ENCODE results near the gene PRKAG3. TPM values are rescaled to one million over a fixed set of nuclear protein-coding genes. Genes with fewer than 3 reads are reported as not detected.

Gene PRKAG3
- total RNA-seq, 1 donor from 2014 or later = not detected

DNA sequence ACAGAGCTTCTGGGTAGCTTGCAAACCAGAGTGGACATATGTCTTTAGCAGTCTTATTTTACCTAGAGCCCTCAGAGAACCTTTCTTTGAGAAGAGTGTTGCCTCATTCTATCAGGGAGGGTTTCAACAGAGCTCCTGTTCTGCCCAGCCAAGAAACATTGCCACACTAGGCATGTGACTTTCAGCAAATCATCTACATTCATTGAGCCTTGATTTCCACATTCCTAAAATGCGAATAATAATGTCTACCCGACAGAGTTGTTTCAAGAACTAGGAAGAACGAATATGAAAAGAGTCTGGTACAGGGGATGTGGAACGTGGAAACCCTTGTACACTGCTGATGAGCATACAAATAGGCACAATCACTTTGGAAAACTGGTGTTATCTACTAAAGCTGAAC is 7.8 kb upstream of the PRKAG3 start:
- TF ChIP-seq, protein P1, sequence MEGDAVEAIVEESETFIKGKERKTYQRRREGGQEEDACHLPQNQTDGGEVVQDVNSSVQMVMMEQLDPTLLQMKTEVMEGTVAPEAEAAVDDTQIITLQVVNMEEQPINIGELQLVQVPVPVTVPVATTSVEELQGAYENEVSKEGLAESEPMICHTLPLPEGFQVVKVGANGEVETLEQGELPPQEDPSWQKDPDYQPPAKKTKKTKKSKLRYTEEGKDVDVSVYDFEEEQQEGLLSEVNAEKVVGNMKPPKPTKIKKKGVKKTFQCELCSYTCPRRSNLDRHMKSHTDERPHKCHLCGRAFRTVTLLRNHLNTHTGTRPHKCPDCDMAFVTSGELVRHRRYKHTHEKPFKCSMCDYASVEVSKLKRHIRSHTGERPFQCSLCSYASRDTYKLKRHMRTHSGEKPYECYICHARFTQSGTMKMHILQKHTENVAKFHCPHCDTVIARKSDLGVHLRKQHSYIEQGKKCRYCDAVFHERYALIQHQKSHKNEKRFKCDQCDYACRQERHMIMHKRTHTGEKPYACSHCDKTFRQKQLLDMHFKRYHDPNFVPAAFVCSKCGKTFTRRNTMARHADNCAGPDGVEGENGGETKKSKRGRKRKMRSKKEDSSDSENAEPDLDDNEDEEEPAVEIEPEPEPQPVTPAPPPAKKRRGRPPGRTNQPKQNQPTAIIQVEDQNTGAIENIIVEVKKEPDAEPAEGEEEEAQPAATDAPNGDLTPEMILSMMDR (IDR thresholded peaks at IDR 0.05) = no peak
- Mint-ChIP-seq H3K27ac (no peak overlapping the region), H3K4me1 (no peaks in the 10 kb centered on the region), H3K9me3 (peaks cover 15% of the 10 kb centered on the region), H3K4me3 (no peak overlapping the region), H3K27me3 (peaks cover 39% of the 10 kb centered on the region), H3K36me3 (ENCODE audit: low read depth) (no peaks in the 10 kb centered on the region)
- ATAC-seq (ENCODE audit: low read depth) (no peak), DNase-seq (no peak)
- intact Hi-C loops (cut with micrococcal nuclease) = no loop called here
- ChIA-PET CTCF (no interaction called here), POLR2A (interaction anchor here (0.6 kb wide), 1 partner anchor 41 kb away, joined by 4 read pairs; no protein-coding TSS in a partner anchor)

- CTCF ChIA-PET = no interaction called here
- intact Hi-C loops (cut with micrococcal nuclease) = no loop called here
- ATAC-seq (ENCODE audit: low read depth) (no peak), DNase-seq (no peak)
- POLR2A ChIA-PET = no interaction called here
- Mint-ChIP-seq H3K36me3 (ENCODE audit: low read depth) (no peaks in the 10 kb centered on the region), H3K9me3 (peaks cover 12% of the 10 kb centered on the region), H3K27me3 (peaks cover 43% of the 10 kb centered on the region), H3K27ac (no peak overlapping the region), H3K4me1 (no peaks in the 10 kb centered on the region), H3K4me3 (no peak overlapping the region)
- TF ChIP-seq, protein P1 (IDR thresholded peaks at IDR 0.05) = no peak
Observed at GRCh38 chr2:218837495-218837894, 5.9 kb upstream of the PRKAG3 start.

DNA sequence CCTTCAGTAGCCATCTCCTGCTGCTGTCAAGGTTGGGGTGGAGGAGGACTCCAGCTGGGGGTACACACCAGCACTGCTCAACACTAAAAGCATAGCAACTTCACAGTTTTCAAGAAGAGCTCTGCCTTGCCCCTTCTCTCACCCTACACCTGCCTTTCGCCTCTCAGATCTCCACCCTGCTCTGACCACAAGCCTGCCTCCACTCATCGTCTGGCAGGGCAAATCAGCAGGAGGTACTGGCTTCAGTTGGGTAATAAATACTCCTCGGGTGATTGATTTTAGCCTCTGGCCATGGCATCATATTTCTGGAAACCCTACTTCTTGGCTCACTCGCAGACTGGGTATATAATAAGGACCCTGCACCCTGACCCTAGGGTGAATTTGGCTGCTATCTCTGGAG is 3.1 kb upstream of the PRKAG3 start:
- Mint-ChIP-seq H3K4me1 (no peaks in the 10 kb centered on the region), H3K9me3 (peaks cover 12% of the 10 kb centered on the region), H3K27ac (no peak overlapping the region), H3K4me3 (no peak overlapping the region), H3K36me3 (ENCODE audit: low read depth) (no peaks in the 10 kb centered on the region), H3K27me3 (peaks cover 44% of the 10 kb centered on the region)
- DNase-seq (no peak), ATAC-seq (ENCODE audit: low read depth) (no peak)
- ChIA-PET CTCF (no interaction called here), POLR2A (interaction anchor here (0.6 kb wide), 1 partner anchor 127 kb away, joined by 12 read pairs; no protein-coding TSS in a partner anchor)
- TF ChIP-seq, protein P1 (IDR thresholded peaks at IDR 0.05) = no peak
- intact Hi-C loops (cut with micrococcal nuclease) = no loop called here

DNA sequence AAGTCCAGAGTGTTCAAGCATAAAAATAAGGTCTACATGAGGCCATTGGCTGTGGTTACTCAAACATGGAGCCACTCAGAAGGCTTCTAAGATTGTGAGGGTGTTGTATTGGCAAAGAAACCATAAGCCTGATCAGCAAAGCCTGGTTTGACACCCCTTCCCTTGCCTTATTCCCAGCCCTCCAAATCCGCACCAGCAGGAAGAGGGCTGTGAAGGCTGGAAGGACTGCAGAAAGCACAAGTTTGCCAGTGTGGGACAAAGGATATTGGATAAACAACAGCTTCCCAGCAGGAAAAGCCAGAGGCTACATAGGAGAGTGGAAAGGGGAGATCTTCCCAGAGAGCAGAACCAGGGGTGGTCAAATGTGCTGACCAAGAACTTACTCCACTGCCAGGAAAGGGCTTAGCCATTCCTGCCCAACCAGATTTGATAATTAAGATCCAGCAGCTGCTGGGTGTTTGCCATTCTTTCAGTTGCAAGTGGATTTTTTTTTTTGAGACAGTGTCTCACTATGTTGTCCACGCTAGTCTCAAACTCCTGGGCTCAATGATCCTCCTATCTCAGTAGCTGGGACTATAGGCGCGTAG is 1.5 kb upstream of the PRKAG3 start:
- TF ChIP-seq, protein P1 (IDR thresholded peaks at IDR 0.05) = no peak
- intact Hi-C loops (cut with micrococcal nuclease) = no loop called here
- Mint-ChIP-seq H3K27me3 (peaks cover 36% of the 10 kb centered on the region), H3K4me3 (no peak overlapping the region), H3K4me1 (no peaks in the 10 kb centered on the region), H3K27ac (no peak overlapping the region), H3K9me3 (peaks cover 11% of the 10 kb centered on the region), H3K36me3 (ENCODE audit: low read depth) (no peaks in the 10 kb centered on the region)
- DNase-seq = no peak
- no peak for ATAC-seq (ENCODE audit: low read depth)
- ChIA-PET CTCF (no interaction called here), POLR2A (no interaction called here)

- Mint-ChIP-seq H3K4me3 (no peak overlapping the region), H3K27me3 (peaks cover 39% of the 10 kb centered on the region), H3K4me1 (no peaks in the 10 kb centered on the region), H3K36me3 (ENCODE audit: low read depth) (no peaks in the 10 kb centered on the region), H3K9me3 (peaks cover 7% of the 10 kb centered on the region), H3K27ac (no peak overlapping the region)
- CTCF ChIA-PET = no interaction called here
- DNase-seq (no peak), ATAC-seq (ENCODE audit: low read depth) (no peak)
- POLR2A ChIA-PET = no interaction called here
- TF ChIP-seq, protein P1 (IDR thresholded peaks at IDR 0.05) = no peak
- intact Hi-C loops (cut with micrococcal nuclease) = no loop called here
Observed at GRCh38 chr2:218832520-218832919, 917 bp upstream of the PRKAG3 start.
